Esophagus (tissue), 2 donors: ENCODE results near the gene ECD. TPM values are rescaled to one million over a fixed set of nuclear protein-coding genes. Genes with fewer than 3 reads are reported as not detected.
"Not testable (repeated sequence)": the region's sequence is repeated elsewhere in the genome, so short reads cannot be mapped to it uniquely, and the experiment has no call there.

Source experiments
- H3K27ac ChIP-seq, 2 donors: one replicate each; pipeline ENCODE4 v1.5.1; 2013; ENCODE audit warnings: low read depth in 2 of 2, mild to moderate bottlenecking in 2 of 2, inconsistent platforms in 1 of 2, low read length in 1 of 2, moderate library complexity in 1 of 2
- H3K27me3 ChIP-seq, 2 donors: one replicate each; pipeline ENCODE4 v1.6.1; 2013; ENCODE audit warnings: low read length in 2 of 2, control low read depth in 1 of 2, mild to moderate bottlenecking in 1 of 2; ENCODE audit not compliant: insufficient read depth in 2 of 2, control insufficient read depth in 1 of 2
- H3K36me3 ChIP-seq, 2 donors: one replicate each; pipeline ENCODE4 v1.6.1; 2013; ENCODE audit warnings: low read length in 1 of 2; ENCODE audit not compliant: control insufficient read depth in 2 of 2, insufficient read depth in 2 of 2
- H3K4me1 ChIP-seq, 2 donors: one replicate each; pipeline ENCODE4 v1.6.1; 2013; ENCODE audit warnings: low read length in 1 of 2; ENCODE audit not compliant: control insufficient read depth in 2 of 2, insufficient read depth in 2 of 2
- H3K4me3 ChIP-seq, 2 donors: one replicate each; pipeline ENCODE4 v1.5.1; 2013; ENCODE audit warnings: low read length in 2 of 2, mild to moderate bottlenecking in 2 of 2, low read depth in 1 of 2, moderate library complexity in 1 of 2
- H3K9me3 ChIP-seq, 2 donors: one replicate each; pipeline ENCODE4 v1.6.1; 2013; ENCODE audit warnings: mild to moderate bottlenecking in 2 of 2, low read depth in 1 of 2, low read length in 1 of 2, moderate library complexity in 1 of 2; ENCODE audit not compliant: control insufficient read depth in 2 of 2, insufficient read depth in 1 of 2
- WGBS, 2 donors: extraction: QIAGEN DNeasy Blood & Tissue Kit; methylation state at CpG; one replicate each; pipeline ENCODE4 v1.1.7; 2013; 5-methylcytosine and 5-hydroxymethylcytosine counted together
- polyA plus RNA-seq, 2 donors: library from polyadenylated mRNA; stranded (reverse); fragments of 200-250 nt; gene quantifications; one replicate each; pipeline ENCODE4 v1.2.3, GENCODE V29; 2013
- donor health status: healthy with polysubstance abuse.
- donor health status: Bipolar disorder and iron deficiency.

Gene ECD
- polyA plus RNA-seq, 2 donors, result 6.7 to 12.7 TPM

DNA sequence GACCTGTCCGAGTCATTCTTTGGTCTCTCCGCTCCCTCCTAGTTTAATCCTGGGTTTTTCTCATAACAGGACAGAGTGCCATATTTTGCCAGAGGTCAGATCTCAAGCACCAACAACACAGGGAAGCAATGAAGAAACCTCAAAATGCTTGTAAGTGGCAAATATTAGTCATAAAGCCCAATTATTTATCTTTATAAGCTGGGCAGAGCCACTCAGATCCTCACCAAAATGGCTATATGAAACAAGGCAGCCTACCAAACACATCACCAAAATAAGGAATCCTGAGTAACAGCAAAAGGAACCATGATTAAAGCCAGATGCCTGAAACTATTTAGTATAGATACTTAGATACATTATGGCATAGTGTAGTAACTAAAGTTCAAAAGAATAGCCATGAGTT lies 4.7 kb downstream of the ECD start:
- H3K27ac ChIP-seq, result no peak overlapping the region
- no peak overlapping the region for H3K4me3 ChIP-seq
- no peaks in the 10 kb centered on the region for H3K4me1 ChIP-seq
- WGBS, 2 donors, result 96 to 98% methylated on average over 2 of the region's 2 CpGs
- H3K9me3 ChIP-seq, result no peaks in the 10 kb centered on the region
- peaks cover 5% of the 10 kb centered on the region in 2 donors for H3K36me3 ChIP-seq
- no peaks in the 10 kb centered on the region for H3K27me3 ChIP-seq

DNA sequence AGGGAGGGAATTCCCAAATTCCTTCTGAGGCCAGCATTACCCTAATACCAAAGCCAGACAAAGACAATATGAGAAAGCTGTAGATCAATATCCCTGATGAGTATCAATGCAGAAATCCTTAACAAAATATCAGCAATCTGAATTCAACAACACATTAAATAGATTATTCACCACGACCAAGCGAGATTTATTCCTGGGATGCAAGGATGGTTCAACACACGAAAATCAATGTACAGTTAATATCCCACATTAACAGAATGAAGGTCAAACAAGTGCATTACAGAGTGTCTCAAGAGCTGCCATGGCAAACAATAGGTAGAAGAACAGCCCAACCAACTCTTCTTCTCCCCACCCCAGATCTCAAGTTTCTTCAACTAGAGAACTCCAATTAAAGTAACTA lies 6.1 kb downstream of the ECD start:
- 95 to 96% methylated on average over 3 of the region's 3 CpGs for WGBS, 2 donors
- Histone ChIP-seq H3K9me3 (no peaks in the 10 kb centered on the region), H3K36me3 (peaks cover 5% of the 10 kb centered on the region in 2 donors), H3K4me1 (no peaks in the 10 kb centered on the region), H3K4me3 (no peak overlapping the region), H3K27me3 (no peaks in the 10 kb centered on the region), H3K27ac (no peak overlapping the region)

DNA sequence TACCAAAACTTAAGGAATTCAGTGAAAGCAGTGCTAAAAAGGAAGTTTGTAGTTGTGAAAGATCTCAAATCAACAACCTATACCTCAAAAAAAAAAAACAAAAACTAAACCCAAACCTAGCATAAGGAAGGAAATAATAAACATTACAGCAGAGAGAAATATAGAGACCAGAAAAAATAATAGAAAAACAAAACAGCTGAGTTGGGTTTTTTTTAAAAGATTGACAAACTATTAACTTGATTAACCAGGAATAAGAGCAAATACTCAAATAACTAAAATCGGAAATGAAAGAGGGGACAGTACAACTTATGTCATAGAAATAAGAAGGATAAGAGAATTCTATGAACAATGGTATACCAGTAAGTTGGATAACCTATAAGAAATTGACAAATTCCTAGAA lies 6.7 kb downstream of the ECD start:
- Histone ChIP-seq H3K27me3 (no peaks in the 10 kb centered on the region), H3K4me3 (no peak overlapping the region), H3K36me3 (peaks cover 5% of the 10 kb centered on the region in 2 donors), H3K4me1 (no peaks in the 10 kb centered on the region), H3K9me3 (no peaks in the 10 kb centered on the region), H3K27ac (no peak overlapping the region)
- WGBS, 2 donors, result 89 to 91% methylated on average over 1 of the region's 1 CpG

DNA sequence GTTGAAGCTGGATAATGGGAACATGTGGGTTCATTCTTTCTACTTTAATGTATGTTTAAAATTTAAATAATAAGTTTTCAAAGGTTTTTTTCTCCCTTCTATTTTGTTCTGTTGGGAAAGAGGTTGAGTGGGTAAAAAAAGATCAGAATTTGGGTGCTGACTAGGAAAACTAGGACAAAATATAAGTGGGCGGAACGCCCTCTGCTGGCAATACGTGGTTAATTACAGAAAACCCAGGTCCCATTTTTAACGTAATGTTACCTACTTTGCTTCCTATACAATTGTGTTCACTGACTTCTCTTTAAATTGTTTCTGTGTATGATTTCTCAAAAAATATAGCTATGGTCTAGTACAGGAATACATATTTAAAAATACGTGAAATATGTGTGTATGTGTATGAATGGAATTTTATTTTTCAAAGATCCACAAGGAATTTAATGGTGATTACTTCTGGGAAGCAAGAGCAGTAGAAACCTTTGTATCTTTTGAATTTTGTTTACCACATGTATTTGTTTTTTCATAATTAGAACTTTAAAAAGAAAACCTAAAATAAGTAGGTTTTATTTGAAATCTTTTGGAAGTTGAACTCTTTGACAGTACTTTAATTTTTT lies 8.7 kb downstream of the ECD start:
- Histone ChIP-seq H3K27ac (no peak overlapping the region), H3K9me3 (no peaks in the 10 kb centered on the region), H3K4me3 (no peak overlapping the region), H3K4me1 (no peaks in the 10 kb centered on the region), H3K27me3 (no peaks in the 10 kb centered on the region), H3K36me3 (peaks cover 6% of the 10 kb centered on the region in 2 donors)
- 6 to 8% methylated on average over 5 of the region's 5 CpGs for WGBS, 2 donors

DNA sequence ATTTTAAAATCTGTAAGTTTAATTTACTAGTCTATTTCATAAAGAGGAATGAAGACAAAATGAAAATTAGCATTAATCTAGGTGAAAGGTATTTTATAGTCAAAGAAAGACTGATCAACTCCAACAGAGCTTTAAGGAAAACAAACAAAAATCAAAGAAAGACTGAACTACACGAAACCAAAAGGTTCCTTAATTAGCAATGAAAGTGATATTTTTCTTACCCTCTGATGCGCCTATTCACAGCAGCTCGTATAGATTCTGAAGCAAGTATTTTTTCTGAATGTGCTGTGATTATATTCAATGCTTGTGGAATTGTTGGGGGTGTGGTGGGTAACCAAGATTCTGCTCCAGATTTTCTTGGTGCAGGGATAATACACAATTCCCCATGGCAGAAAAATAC lies 11.8 kb downstream of the ECD start:
- Histone ChIP-seq H3K27me3 (no peaks in the 10 kb centered on the region), H3K36me3 (peaks cover 2% of the 10 kb centered on the region in 2 donors), H3K4me1 (no peaks in the 10 kb centered on the region), H3K27ac (no peak overlapping the region), H3K4me3 (no peak overlapping the region), H3K9me3 (no peaks in the 10 kb centered on the region)
- 89 to 91% methylated on average over 3 of the region's 3 CpGs for WGBS, 2 donors

DNA sequence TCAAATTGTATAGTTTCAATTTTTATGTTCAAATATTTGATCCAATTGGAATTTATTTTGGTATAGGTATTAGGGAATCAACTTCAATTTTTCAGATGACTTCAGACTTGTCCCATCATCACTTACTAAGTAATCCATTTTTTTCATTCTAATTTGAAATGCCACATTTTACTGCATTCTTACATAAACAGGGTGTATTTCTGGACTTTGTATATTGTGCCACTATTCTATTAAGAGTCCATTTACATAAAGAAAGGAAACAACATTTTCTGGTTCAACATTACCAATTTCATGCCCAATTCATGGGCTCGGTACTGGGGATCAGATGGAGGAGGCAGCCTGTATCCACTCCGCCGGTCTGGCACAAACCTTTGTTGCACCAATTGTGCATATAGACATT lies 15.8 kb downstream of the ECD start:
- Histone ChIP-seq H3K27me3 (no peaks in the 10 kb centered on the region), H3K4me1 (no peaks in the 10 kb centered on the region), H3K9me3 (no peaks in the 10 kb centered on the region), H3K4me3 (no peak overlapping the region), H3K27ac (no peak overlapping the region), H3K36me3 (peaks cover 6 to 7% of the 10 kb centered on the region in 2 donors)
- whole genome bisulfite sequencing, 2 donors, result 99% methylated on average over 3 of the region's 3 CpGs

DNA sequence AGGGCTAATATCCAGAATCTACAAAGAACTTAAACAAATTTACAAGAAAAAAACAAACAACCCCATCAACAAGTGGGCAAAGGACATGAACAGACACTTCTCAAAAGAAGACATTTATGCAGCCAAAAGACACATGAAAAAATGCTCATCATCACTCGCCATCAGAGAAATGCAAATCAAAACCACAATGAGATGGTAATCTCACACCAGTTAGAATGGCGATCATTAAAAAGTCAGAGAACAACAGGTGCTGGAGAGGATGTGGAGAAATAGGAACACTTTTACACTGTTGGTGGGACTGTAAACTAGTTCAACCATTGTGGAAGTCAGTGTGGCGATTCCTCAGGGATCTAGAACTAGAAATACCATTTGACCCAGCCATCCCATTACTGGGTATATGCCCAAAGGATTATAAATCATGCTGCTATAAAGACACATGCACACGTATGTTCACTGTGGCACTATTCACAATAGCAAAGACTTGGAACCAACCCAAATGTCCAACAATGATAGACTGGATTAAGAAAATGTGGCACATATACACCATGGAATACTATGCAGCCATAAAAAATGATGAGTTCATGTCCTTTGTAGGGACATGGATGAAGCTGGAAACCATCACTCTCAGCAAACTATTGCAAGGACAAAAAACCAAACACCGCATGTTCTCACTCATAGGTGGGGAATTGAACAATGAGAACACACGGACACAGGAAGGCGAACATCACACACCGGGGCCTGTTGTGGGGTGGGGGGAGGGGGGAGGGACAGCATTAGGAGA lies 17.0 kb downstream of the ECD start:
- 78 to 93% methylated on average over 7 of the region's 8 CpGs for WGBS, 2 donors
- H3K36me3 ChIP-seq, H3K4me1 ChIP-seq, H3K9me3 ChIP-seq, H3K4me3 ChIP-seq, H3K27ac ChIP-seq, H3K27me3 ChIP-seq: not testable (repeated sequence)

DNA sequence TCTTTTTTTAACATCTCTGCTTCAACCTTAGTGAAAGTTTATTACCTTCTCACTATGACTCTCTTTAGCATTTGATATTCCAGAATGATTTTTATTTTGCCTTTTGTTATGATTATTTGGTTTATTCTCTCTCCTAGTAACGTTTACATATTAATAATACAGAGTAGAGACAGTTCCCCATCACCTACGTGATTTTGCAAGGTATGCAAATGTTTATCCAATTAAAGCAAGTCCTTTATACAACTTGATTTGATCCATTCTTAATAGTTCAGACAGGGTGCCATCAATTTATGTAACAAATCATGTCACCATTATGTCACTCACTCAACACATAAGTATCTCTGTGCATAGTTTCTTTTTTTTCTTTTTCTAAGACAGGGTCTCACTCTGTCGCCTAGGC lies 26.2 kb downstream of the ECD start:
- H3K36me3 ChIP-seq, result peaks cover 0 to 6% of the 10 kb centered on the region in 2 donors
- H3K4me3 ChIP-seq, result no peak overlapping the region
- WGBS, 2 donors, result 84 to 87% methylated on average over 3 of the region's 3 CpGs

DNA sequence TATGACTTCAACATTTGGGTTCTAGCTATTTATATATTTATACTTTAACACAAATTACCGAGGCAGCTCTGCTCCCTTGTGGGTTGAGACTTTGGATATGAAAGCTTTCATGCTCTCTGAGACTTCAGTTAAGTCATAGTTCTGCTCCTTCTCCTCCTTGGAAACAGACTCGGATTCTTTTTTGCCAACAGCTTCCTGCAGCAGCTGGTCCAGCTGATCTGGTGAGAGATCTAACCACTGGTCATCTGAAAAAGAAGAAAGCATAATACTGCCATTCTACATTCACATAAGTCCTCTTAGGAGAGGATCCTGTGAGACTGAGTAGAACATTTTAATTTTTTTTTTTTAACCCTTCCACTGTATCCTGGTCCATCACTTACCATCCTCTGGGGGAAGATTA lies 28.6 kb downstream of the ECD start:
- Histone ChIP-seq H3K9me3 (no peaks in the 10 kb centered on the region), H3K36me3 (peaks cover 0 to 7% of the 10 kb centered on the region in 2 donors), H3K4me3 (no peak overlapping the region), H3K4me1 (no peaks in the 10 kb centered on the region), H3K27me3 (no peaks in the 10 kb centered on the region), H3K27ac (no peak overlapping the region)
- 60 to 73% methylated on average over 2 of the region's 2 CpGs for WGBS, 2 donors

More for the DNA sequence above, 26.2 kb downstream of the ECD start:
- H3K27ac ChIP-seq, result no peak overlapping the region
- H3K4me1 ChIP-seq, result no peaks in the 10 kb centered on the region
- no peaks in the 10 kb centered on the region for H3K9me3 ChIP-seq
- no peaks in the 10 kb centered on the region for H3K27me3 ChIP-seq

DNA sequence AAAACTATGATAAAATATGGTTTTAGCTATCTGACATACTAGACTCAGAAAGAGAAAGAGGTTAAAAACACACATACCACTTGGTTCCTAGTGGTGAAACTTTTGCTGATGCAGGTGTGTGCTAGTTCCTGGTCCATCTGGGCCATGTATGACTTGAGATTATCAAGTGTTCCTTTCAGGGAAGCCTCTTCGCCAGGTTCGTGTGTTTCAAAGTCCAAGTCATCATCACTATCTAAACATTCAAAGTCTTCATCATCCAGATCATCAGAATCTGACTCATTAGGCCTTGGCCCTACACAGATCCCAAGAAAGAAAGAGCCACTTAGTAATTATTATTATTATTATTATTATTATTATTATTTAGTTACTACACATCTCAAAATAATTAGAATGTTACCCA lies 31.2 kb downstream of the ECD start:
- Histone ChIP-seq H3K4me1 (no peaks in the 10 kb centered on the region), H3K27me3 (no peaks in the 10 kb centered on the region), H3K9me3 (no peaks in the 10 kb centered on the region), H3K4me3 (no peak overlapping the region), H3K36me3 (peaks cover 0 to 8% of the 10 kb centered on the region in 2 donors), H3K27ac (no peak overlapping the region)
- 85% methylated on average over 2 of the region's 2 CpGs for WGBS, 2 donors
